CD14-positive monocyte (primary cell): Measurements from ENCODE around the gene CWC25. TPM values are rescaled to one million over a fixed set of nuclear protein-coding genes. Genes with fewer than 3 reads are reported as not detected.

Experiments
- DNase-seq, 3 donors: peaks; one replicate each; pipeline ENCODE4 v3.0.0-alpha.2; 2011 to 2022
- H2AFZ ChIP-seq: 2 replicates; pipeline ENCODE4 v1.6.0; 2012; ENCODE audit warnings: mild to moderate bottlenecking, low read depth, low read length, inconsistent platforms; ENCODE audit not compliant: insufficient read depth, poor library complexity, severe bottlenecking
- H3K27ac ChIP-seq, 2 donors: 1 replicate in 1 of 2; 2 replicates in 1 of 2; pipeline ENCODE4 v1.5.1; 2012 to 2013; ENCODE audit warnings: low read length in 2 of 2, control low read depth in 1 of 2, inconsistent platforms in 1 of 2, low read depth in 1 of 2, mild to moderate bottlenecking in 1 of 2
- H3K27me3 ChIP-seq, 2 donors: one replicate each; pipeline versions ENCODE4 v1.6.0 to v1.6.1; 2011 to 2013; ENCODE audit warnings: low read length in 2 of 2; ENCODE audit not compliant: control insufficient read depth in 2 of 2, insufficient read depth in 2 of 2
- H3K36me3 ChIP-seq, 2 donors: replicated peaks in 1 of 2; 1 replicate in 1 of 2; 2 replicates in 1 of 2; pipeline versions ENCODE4 v1.5.1 to v1.6.1; 2012 to 2013; ENCODE audit warnings: low read length in 2 of 2, control low read depth in 1 of 2, inconsistent platforms in 1 of 2, mild to moderate bottlenecking in 1 of 2; ENCODE audit not compliant: insufficient read depth in 2 of 2, control insufficient read depth in 1 of 2
- H3K4me1 ChIP-seq, 2 donors: 1 replicate in 1 of 2; 2 replicates in 1 of 2; pipeline versions ENCODE4 v1.5.1 to v1.6.1; 2012 to 2013; ENCODE audit warnings: low read length in 2 of 2, control low read depth in 1 of 2, inconsistent platforms in 1 of 2, mild to moderate bottlenecking in 1 of 2, moderate library complexity in 1 of 2; ENCODE audit not compliant: insufficient read depth in 2 of 2, control insufficient read depth in 1 of 2
- H3K4me2 ChIP-seq: replicated peaks from 2 replicates; pipeline ENCODE3; 2012; ENCODE audit warnings: low read length, moderate library complexity, mild to moderate bottlenecking; ENCODE audit not compliant: poor library complexity, severe bottlenecking; ENCODE audit errors: extremely low read depth
- H3K4me3 ChIP-seq, 3 experiments: fragments of 200-600 bp in 1 of 3; sonication (generic) in 1 of 3; replicated peaks in 1 of 3; 1 replicate in 2 of 3; 2 replicates in 1 of 3; pipeline ENCODE4 v1.5.1; 2011 to 2013; ENCODE audit warnings: low read length in 3 of 3, mild to moderate bottlenecking in 3 of 3, control low read depth in 2 of 3, low read depth in 2 of 3, inconsistent platforms in 1 of 3, moderate library complexity in 1 of 3
- H3K79me2 ChIP-seq: 2 replicates; pipeline ENCODE4 v1.6.0; 2012; ENCODE audit warnings: mild to moderate bottlenecking, control low read depth, inconsistent platforms, low read length, moderate library complexity; ENCODE audit not compliant: insufficient read depth
- H3K9ac ChIP-seq: 2 replicates; pipeline ENCODE4 v1.6.0; 2017; ENCODE audit warnings: low read length, mild to moderate bottlenecking; ENCODE audit not compliant: insufficient read depth, poor library complexity, severe bottlenecking
- H3K9me3 ChIP-seq, 2 donors: replicated peaks in 1 of 2; 1 replicate in 1 of 2; 2 replicates in 1 of 2; pipeline versions ENCODE4 v1.5.1 to v1.6.1; 2012 to 2013; ENCODE audit warnings: low read length in 2 of 2, control low read depth in 1 of 2; ENCODE audit not compliant: control insufficient read depth in 1 of 2, insufficient read depth in 1 of 2
- H4K20me1 ChIP-seq: 2 replicates; pipeline ENCODE4 v1.6.0; 2012; ENCODE audit warnings: mild to moderate bottlenecking, low read length, control low read depth, moderate library complexity; ENCODE audit not compliant: insufficient read depth
- H3K27ac Mint-ChIP-seq, 7 donors: one replicate each; pipeline ENCODE4 v1.8.0; 2020; ENCODE audit warnings: mild to moderate bottlenecking in 7 of 7, mixed read lengths in 7 of 7, moderate library complexity in 6 of 7, inconsistent platforms in 2 of 7
- H3K27me3 Mint-ChIP-seq, 3 donors: one replicate each; pipeline ENCODE4 v1.8.0; 2021 to 2022; ENCODE audit warnings: low read depth in 3 of 3, mild to moderate bottlenecking in 3 of 3, mixed read lengths in 3 of 3, moderate library complexity in 3 of 3, inconsistent platforms in 1 of 3
- H3K36me3 Mint-ChIP-seq, 2 donors: one replicate each; pipeline ENCODE4 v1.8.0; 2020; ENCODE audit warnings: mixed read lengths in 2 of 2, inconsistent platforms in 1 of 2, mild to moderate bottlenecking in 1 of 2
- H3K4me1 Mint-ChIP-seq: one replicate; pipeline ENCODE4 v1.8.0; 2020; ENCODE audit warnings: mild to moderate bottlenecking, mixed read lengths
- H3K4me3 Mint-ChIP-seq, 2 donors: one replicate each; pipeline ENCODE4 v1.8.0; 2020; ENCODE audit warnings: mild to moderate bottlenecking in 2 of 2, mixed read lengths in 2 of 2, moderate library complexity in 1 of 2
- H3K9me3 Mint-ChIP-seq, 7 donors: one replicate each; pipeline ENCODE4 v1.8.0; 2020 to 2022; ENCODE audit warnings: mixed read lengths in 7 of 7, mild to moderate bottlenecking in 6 of 7, moderate library complexity in 6 of 7, inconsistent platforms in 2 of 7
- WGBS: methylation state at CpG from one replicate; pipeline ENCODE4 v1.1.5; 2013; ENCODE audit warnings: missing lambda C conversion rate; ENCODE audit not compliant: insufficient coverage; 5-methylcytosine and 5-hydroxymethylcytosine counted together
- intact Hi-C, 2 donors: fragments of 100-400 bp; cut with micrococcal nuclease; formaldehyde crosslinking; loops; one replicate each; pipeline versions ENCODE4 v1.15.0 to v1.15.1; 2023
- polyA plus RNA-seq, 3 donors: library from polyadenylated mRNA; depleted of rRNA in 1 of 3; unstranded in 2 of 3; stranded (reverse) in 1 of 3; fragments of 300-500 nt in 2 of 3; fragments of >200 nt in 1 of 3; fragmentation: Illumina TruSeq in 2 of 3; gene quantifications; 1 replicate in 2 of 3; 2 replicates in 1 of 3; pipeline ENCODE4 v1.2.3, GENCODE V29; 2012 to 2021
- TF ChIP-seq, protein P1 (sequence below): fragments of 200-600 bp; IDR thresholded peaks from one replicate; pipeline ENCODE4 v1.8.0; 2022; ENCODE audit warnings: antibody characterized with exemption, mild to moderate bottlenecking

Gene CWC25
- polyA plus RNA-seq, 3 donors: 7.5 to 63.2 (median 8.4) TPM

DNA sequence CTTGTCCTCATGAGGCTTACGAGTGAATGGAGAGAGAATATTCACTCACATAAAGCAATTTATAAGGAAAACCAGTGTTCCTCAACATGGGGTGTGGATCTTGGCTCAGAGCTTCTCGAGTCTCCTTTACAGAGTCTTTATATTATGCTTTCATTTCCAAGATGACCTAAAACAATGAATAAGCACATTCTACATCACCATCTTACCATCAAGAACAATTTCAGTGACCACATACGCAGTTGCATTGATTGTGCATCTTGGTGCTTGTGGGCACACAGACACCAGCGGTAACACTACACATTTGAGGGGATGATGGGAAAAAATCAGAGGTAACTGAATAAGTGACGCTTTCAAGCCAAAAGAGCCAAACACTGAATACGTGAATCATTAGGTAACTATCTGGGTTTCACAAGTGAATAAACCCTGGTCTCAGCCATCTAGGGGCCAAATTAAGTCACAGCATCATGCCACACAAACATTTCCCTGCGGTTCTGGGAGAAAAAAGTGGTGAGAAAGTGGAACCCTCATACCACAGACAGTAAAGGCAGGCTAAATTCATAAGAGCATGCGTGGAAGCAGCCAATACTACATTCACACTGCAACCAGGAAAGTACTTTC lies 9.4 kb downstream of the CWC25 start:
- H4K20me1 ChIP-seq: peaks cover 31% of the 10 kb centered on the region
- no peak overlapping the region for H3K9ac ChIP-seq

DNA sequence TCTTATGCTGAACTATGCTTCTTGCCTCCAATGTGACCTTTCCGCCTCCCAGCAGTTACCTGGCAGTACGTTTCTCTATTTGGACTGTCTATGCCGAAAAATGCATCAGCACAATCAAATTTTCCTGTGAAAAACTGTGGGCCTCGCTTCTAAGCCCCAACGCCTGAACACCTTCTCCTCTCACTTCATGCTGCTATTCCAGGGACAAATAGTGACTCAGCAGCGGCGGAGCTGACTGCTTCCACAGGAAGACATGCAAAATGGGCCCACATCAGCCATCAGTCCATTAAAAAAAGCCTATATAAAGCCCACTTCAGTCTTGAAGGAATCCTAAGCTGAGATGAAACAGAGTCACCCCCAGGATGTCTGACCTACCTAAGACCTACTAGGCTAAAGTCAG lies 15.3 kb downstream of the CWC25 start:
- H3K4me2 ChIP-seq: no peak overlapping the region
- no peaks in the 10 kb centered on the region for H3K4me1 ChIP-seq
- Mint-ChIP-seq H3K27ac (no peak overlapping the region), H3K4me1 (no peaks in the 10 kb centered on the region), H3K27me3 (no peaks in the 10 kb centered on the region), H3K9me3 (peaks cover 0 to 2% (median 0%) of the 10 kb centered on the region in 7 donors), H3K36me3 (peaks cover 69 to 100% of the 10 kb centered on the region in 2 donors), H3K4me3 (no peak overlapping the region)
- no peaks in the 10 kb centered on the region for H4K20me1 ChIP-seq
- no peaks in the 10 kb centered on the region for H3K27me3 ChIP-seq
- TF ChIP-seq, protein P1, sequence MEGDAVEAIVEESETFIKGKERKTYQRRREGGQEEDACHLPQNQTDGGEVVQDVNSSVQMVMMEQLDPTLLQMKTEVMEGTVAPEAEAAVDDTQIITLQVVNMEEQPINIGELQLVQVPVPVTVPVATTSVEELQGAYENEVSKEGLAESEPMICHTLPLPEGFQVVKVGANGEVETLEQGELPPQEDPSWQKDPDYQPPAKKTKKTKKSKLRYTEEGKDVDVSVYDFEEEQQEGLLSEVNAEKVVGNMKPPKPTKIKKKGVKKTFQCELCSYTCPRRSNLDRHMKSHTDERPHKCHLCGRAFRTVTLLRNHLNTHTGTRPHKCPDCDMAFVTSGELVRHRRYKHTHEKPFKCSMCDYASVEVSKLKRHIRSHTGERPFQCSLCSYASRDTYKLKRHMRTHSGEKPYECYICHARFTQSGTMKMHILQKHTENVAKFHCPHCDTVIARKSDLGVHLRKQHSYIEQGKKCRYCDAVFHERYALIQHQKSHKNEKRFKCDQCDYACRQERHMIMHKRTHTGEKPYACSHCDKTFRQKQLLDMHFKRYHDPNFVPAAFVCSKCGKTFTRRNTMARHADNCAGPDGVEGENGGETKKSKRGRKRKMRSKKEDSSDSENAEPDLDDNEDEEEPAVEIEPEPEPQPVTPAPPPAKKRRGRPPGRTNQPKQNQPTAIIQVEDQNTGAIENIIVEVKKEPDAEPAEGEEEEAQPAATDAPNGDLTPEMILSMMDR: no peak
- H3K27ac ChIP-seq: no peak overlapping the region
- H3K9me3 ChIP-seq: no peaks in the 10 kb centered on the region
- H2AFZ ChIP-seq: no peak overlapping the region
- DNase-seq: no peak
- 97% methylated on average over 7 of the region's 7 CpGs for WGBS
- peaks cover 74 to 95% of the 10 kb centered on the region in 2 donors for H3K36me3 ChIP-seq
- H3K79me2 ChIP-seq: no peaks in the 10 kb centered on the region
- no peak overlapping the region for H3K4me3 ChIP-seq
- no peak overlapping the region for H3K9ac ChIP-seq
- intact Hi-C loops: loop anchor here in 1 of 2 donors (10.0 kb wide), 1 partner anchor 55 kb away; the partner anchor contains the start of gene PSMB3

More for the DNA sequence above, 9.4 kb downstream of the CWC25 start:
- H3K27me3 ChIP-seq: no peaks in the 10 kb centered on the region
- H3K4me3 ChIP-seq: no peak overlapping the region
- peaks cover 42% of the 10 kb centered on the region for H3K79me2 ChIP-seq
- WGBS: 95% methylated on average over 4 of the region's 8 CpGs
- TF ChIP-seq, protein P1: peak; percentile 10
- peak overlapping the region in 3 of 7 donors; percentile 27 to 58 (median 51) for H3K27ac Mint-ChIP-seq
- no peak overlapping the region for H2AFZ ChIP-seq
- H3K36me3 Mint-ChIP-seq: peaks cover 57 to 92% of the 10 kb centered on the region in 2 donors
- no peaks in the 10 kb centered on the region for H3K4me1 Mint-ChIP-seq
- H3K27me3 Mint-ChIP-seq: peaks cover 0 to 3% (median 0%) of the 10 kb centered on the region in 3 donors
- no peak for DNase-seq
- intact Hi-C loops: no loop called here
- H3K36me3 ChIP-seq: peaks cover 68 to 90% of the 10 kb centered on the region in 2 donors
- H3K4me1 ChIP-seq: no peaks in the 10 kb centered on the region
- H3K4me2 ChIP-seq: no peak overlapping the region
- H3K9me3 Mint-ChIP-seq: no peaks in the 10 kb centered on the region
- H3K27ac ChIP-seq: peak overlapping the region in 1 of 2 donors; percentile 16
- H3K9me3 ChIP-seq: no peaks in the 10 kb centered on the region
- H3K4me3 Mint-ChIP-seq: no peak overlapping the region
